UCSD-AML1 (cell line): ENCODE results near the gene FOXA1.

Experiments
- DNase-seq: peaks from one replicate; lab custom pipeline; 2025; ENCODE audit not compliant: unreplicated experiment; lab: John Stamatoyannopoulos, UW

Gene FOXA1

GRCh38 chr14:37602605-37603453 is 7.8 kb upstream of the FOXA1 start:
- no peak for DNase-seq

DNA sequence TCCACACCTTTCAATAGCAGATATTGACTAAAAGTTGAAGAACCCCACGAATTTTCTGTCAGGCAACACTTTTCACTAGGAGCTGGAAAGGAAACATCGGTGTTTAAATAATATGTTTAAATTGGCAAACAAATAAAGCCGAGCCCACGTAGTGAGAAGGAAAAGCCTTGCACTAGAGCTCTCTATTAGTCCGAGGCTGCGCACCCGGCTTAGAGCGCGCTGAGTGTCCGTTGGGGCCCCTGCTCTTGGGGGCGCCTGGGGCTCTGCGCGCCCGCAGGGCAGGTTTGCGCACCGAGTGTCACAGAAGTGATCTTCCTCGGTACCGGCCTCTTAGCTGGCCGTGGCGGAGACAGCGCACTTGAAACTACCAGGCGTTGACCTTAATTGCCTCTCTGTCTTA is 6.8 kb upstream of the FOXA1 start:
- DNase-seq, result no peak

- no peak for DNase-seq
Observed at GRCh38 chr14:37600880-37601741, 6.1 kb upstream of the FOXA1 start.

GRCh38 chr14:37599507-37600368 is 4.7 kb upstream of the FOXA1 start:
- DNase-seq, result no peak

GRCh38 chr14:37598747-37599506 is 3.9 kb upstream of the FOXA1 start:
- DNase-seq, result no peak

- DNase-seq, result no peak
Observed at GRCh38 chr14:37597914-37598746, 3.1 kb upstream of the FOXA1 start.

DNA sequence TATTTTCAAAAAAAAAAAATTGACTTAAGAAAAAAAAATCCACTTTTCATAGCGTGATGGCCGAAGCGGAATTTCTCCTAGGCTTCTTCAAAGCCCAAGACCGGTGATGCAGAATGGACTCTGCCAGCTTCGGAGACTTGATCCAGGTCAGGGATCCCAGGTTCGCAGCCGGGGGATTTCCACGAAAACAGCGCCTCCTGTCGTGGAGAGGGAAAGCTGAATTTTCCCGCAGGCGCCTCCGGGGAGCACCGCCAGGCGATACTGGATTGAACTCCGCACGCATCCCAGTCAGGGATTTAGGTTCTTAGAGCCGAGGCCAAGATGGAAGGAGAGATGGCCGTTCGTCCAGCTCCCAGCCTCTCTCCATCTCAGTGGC is 2.5 kb upstream of the FOXA1 start:
- DNase-seq, result no peak

DNA sequence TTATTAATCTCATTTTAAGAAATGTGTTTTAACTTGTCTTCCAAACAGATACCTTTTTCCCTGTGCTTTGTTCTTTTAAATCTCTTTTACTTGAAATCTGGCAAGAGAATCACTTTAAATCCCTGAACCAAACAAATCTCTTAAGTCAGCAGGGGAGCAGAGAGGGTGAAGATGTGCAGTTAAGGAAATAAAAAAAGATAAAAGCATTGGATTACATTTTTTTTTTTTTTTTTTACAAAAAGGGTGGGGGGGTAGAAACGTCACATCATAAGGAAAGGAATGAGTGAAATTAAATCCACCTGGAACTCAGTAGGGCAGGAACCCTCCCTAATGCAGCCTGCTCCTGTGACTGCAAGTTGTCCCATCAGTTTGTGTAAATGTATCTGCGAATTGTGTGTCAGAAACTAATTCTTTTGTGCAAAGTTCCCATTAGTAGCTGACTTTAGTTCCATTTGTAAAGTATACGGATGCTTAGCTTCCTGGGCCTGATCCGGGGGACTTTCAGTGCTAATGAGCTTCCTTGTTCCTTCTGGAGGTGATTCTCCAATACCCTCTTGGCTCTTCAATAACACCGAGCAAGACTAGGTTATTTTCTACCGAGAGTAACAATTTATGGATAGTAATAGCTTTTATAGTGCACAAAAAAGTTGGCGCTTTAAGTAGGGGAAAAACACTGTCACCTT is 1.9 kb upstream of the FOXA1 start:
- DNase-seq, result no peak

DNA sequence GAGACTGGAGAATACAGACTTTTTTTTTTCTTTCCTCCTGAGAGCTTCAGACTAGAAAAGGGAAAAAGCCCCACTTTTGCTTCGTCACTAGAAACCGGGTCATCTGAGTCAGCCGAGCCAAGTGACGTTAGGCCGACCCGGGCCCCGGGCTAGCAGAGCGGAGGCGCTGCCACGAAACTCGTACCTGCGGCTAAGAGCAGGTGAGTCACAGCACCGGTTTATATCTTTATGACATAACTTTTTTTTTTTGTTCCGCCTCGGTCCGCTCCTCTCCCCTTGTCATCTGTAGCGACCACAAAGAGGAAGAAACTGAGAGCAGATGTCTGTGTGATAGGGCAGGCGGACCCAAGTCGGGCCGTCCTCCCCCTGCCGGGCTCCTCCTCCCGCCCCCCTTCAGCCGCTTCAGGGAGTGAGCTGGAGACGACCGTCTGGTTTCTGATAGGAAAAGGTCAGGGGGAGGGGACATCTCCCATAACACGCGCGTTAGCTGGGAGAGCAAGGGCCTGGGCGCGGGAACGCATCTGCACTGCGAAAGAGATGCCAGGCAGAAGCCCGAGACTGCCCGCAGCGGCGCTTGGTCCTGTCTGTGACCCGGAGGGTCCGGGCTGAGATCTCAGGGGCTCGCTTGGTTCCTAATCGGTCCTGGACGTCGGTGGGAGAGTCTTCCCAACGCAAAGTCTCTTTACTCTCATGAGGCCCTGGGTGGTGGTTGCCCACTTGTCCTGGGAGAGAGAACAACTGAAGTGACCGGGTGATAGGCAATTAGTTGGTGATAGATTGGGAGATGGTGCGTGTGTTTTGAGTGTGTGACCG is 966 bp upstream of the FOXA1 start:
- peak; percentile 12 for DNase-seq

DNA sequence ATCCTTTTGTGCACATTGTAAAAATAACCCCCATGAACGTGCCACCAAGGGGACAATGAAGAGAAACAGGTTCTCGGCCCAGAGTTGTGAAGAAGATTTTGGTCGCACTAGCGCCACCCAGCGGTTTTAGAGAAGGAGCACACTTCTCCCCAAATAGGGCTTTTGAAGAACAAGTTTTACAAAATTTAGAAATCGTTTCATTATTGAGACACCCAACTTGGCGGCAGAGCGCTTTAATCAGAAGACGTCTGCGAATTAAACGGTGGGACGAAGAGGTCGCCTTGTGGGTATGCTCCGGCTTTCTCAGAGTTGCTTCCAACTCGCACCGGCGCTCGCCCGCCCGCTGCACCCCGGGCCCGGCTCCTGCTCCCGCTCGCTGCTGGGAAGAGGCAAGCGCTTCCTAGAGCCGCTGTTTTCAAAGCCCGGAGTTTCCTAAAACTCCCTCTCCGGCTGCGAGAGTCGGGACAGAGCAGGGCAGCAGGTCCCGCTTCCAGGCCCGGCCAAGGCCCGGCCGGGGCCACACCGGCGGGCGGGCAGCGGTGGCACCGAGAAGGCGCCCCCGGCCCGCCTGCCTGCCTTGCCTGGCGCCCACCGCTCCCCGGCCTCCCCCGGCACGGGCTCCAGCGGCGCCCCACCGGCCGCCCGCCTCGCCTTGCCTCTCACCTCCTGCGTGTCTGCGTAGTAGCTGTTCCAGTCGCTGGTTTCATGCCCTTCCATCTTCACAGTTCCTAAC is 645 bp downstream of the FOXA1 start:
- peak; percentile 13 for DNase-seq

GRCh38 chr14:37593511-37594237 is 1.4 kb downstream of the FOXA1 start:
- no peak for DNase-seq

DNA sequence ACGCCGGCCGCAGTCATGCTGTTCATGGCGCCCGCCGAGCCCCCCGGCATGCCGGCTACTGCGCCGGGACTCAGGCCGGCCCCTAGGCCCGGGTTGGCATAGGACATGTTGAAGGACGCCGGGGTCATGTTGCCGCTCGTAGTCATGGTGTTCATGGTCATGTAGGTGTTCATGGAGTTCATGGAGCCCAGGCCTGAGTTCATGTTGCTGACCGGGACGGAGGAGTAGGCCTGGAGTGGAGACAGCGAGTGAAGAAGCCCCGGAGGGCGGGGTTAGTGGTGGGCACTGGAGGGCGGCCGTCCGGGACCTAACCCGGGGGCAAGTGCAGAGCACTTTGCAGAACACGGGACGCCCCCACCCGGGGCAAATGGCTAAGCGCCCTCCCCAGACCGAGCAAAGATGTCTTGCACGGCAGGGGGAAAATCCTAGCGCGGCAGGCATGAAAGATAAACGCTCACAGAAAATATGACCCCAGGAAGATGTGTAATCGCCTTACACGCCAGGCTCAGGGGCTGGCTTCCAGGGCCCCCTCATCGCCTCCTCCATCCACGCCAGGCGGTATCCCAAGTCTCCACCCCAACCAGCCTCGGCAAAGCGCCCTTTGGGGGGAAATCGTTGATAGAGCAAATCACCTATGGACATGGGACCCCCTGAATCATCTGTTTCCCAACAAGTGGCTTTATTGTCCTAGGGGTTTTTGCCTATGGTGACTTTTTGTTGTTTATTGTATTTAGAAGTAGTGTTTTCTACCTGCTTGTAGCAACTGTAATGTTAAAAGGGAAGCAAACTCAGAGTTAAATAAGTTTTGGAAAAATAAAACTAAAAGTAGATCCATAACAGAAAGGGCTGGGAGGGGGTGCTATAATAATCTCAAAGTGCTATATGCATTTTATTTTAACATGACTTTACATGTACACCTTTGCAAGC is 2.3 kb downstream of the FOXA1 start:
- no peak for DNase-seq

DNA sequence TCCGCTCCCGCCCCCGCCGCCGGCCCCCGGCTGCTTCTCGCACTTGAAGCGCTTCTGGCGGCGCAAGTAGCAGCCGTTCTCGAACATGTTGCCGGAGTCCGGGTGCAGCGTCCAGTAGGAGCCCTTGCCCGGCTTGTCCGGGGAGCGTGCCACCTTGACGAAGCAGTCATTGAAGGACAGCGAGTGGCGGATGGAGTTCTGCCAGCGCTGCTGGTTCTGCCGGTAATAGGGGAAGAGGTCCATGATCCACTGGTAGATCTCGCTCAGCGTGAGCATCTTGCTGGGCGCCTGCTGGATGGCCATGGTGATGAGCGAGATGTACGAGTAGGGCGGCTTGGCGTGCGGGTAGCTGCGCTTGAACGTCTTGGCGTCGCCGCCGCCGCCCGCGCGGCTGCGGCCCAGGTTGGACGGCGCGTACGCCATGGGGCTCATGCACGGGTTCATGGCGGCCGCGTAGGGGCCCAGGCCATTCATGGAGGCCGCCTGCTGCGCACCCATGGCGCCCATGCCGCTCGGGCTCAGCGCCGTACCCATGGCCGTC is 3.0 kb downstream of the FOXA1 start:
- DNase-seq, result no peak

GRCh38 chr14:37591311-37591940 is 3.6 kb downstream of the FOXA1 start:
- no peak for DNase-seq
